K562 (cell line): ENCODE measurements around the gene ANXA4. TPM values are rescaled to one million over a fixed set of nuclear protein-coding genes. Genes with fewer than 3 reads are reported as not detected.
A peak's percentile ranks its signal among the peaks of the same experiment; 100 is the strongest.

ENCODE experiments used
- CC2D1A ChIP-seq: fragments of 450-650 bp; IDR thresholded peaks from 2 replicates; pipeline ENCODE4 v1.6.1; 2017; ENCODE audit warnings: mild to moderate bottlenecking
- HDAC1 ChIP-seq, 2 experiments: fragments of 450-650 bp; IDR thresholded peaks; 2 replicates each; pipeline ENCODE4 v1.6.1; 2016 to 2017; ENCODE audit warnings: inconsistent platforms in 1 of 2, mild to moderate bottlenecking in 1 of 2, moderate library complexity in 1 of 2
- HDAC6 ChIP-seq: IDR thresholded peaks from 2 replicates; pipeline ENCODE4 v1.6.1; 2012; ENCODE audit warnings: low read depth, mild to moderate bottlenecking, control low read depth, inconsistent platforms, low read length, moderate library complexity
- JUNB ChIP-seq: fragments of 450-650 bp; formaldehyde crosslinking; conservative IDR thresholded peaks from 2 replicates; pipeline ENCODE4 v1.4.0; 2020; ENCODE audit warnings: mild to moderate bottlenecking
- NBN ChIP-seq: fragments of 450-650 bp; IDR thresholded peaks from 2 replicates; pipeline ENCODE4 v1.6.1; 2016; ENCODE audit warnings: low read depth, mild to moderate bottlenecking
- NONO ChIP-seq, 2 experiments: fragments of 200-400 bp in 1 of 2; fragments of 450-650 bp in 1 of 2; formaldehyde crosslinking in 1 of 2; IDR thresholded peaks; 2 replicates each; pipeline ENCODE4 v1.6.1; 2017; ENCODE audit warnings: low read depth in 2 of 2, mild to moderate bottlenecking in 2 of 2, moderate library complexity in 2 of 2, low read length in 1 of 2
- PHB2 ChIP-seq: fragments of 450-650 bp; IDR thresholded peaks from 2 replicates; pipeline ENCODE4 v1.6.1; 2017; ENCODE audit warnings: low read depth
- TCF7 ChIP-seq: sonication (generic); IDR thresholded peaks from 2 replicates; pipeline ENCODE4 v1.6.1; 2016; ENCODE audit warnings: antibody characterized with exemption, borderline replicate concordance
- THRAP3 ChIP-seq: fragments of 450-650 bp; IDR thresholded peaks from 2 replicates; pipeline ENCODE4 v1.6.1; 2016; ENCODE audit warnings: mild to moderate bottlenecking, inconsistent platforms, borderline replicate concordance
- ZBTB43 ChIP-seq: sonication (generic); formaldehyde crosslinking; IDR thresholded peaks from 2 replicates; pipeline ENCODE4 v1.8.0; 2023; ENCODE audit warnings: mild to moderate bottlenecking, missing genetic modification reagents
- ZNF274 ChIP-seq: IDR thresholded peaks from 2 replicates; pipeline ENCODE4 v1.6.1; 2011; ENCODE audit warnings: low read depth, mild to moderate bottlenecking, low read length, moderate library complexity, borderline replicate concordance
- ZNF316 ChIP-seq: fragments of 450-650 bp; IDR thresholded peaks from 2 replicates; pipeline ENCODE4 v1.6.1; 2016
- ZNF507 ChIP-seq: conservative IDR thresholded peaks from 2 replicates; pipeline ENCODE4 v1.6.1; 2017; ENCODE audit warnings: missing genetic modification characterization, missing compliant biosample characterization
- ZNF75A ChIP-seq: fragments of 450-650 bp; formaldehyde crosslinking; IDR thresholded peaks from 2 replicates; pipeline ENCODE4 v1.4.0; 2020; ENCODE audit warnings: mild to moderate bottlenecking
- polyA plus RNA-seq, 8 experiments: library from polyadenylated mRNA; depleted of rRNA in 4 of 8; stranded (reverse) in 5 of 8; unstranded in 3 of 8; fragments of >200 nt; fragmentation: Nextera tagmentation in 2 of 8; fragmentation: Illumina TruSeq in 1 of 8; extraction: Ambion mirVana in 2 of 8; extraction: Trizol in 1 of 8; gene quantifications; 2 replicates each; pipeline versions ENCODE4 v1.2.1 to v1.2.3, GENCODE V29; 2011 to 2014; ENCODE audit warnings: inconsistent platforms in 1 of 8, missing spikeins in 1 of 8
- total RNA-seq, 7 experiments: library from RNA; depleted of rRNA in 6 of 7; stranded (reverse); fragments of >200 nt in 6 of 7; fragmentation: Illumina TruSeq in 2 of 7; extraction: Trizol in 2 of 7; gene quantifications; 2 replicates each; pipeline versions ENCODE4 v1.2.1 to v1.2.3, GENCODE V29; 2011 to 2021; ENCODE audit warnings: low replicate concordance in 1 of 7
- TF ChIP-seq, protein P1 (sequence below): fragments of 450-650 bp; formaldehyde crosslinking; IDR thresholded peaks from 2 replicates; pipeline ENCODE4 v1.4.0; 2022; ENCODE audit warnings: mild to moderate bottlenecking, moderate library complexity
- TF ChIP-seq, protein P2 (sequence below): fragments of 450-650 bp; IDR thresholded peaks from 2 replicates; pipeline ENCODE4 v1.6.1; 2016; ENCODE audit warnings: low read depth
- TF ChIP-seq, protein P3 (sequence below), 3 experiments: IDR thresholded peaks in 2 of 3; conservative IDR thresholded peaks in 1 of 3; 2 replicates each; pipeline ENCODE4 v1.5.1; 2011 to 2012; ENCODE audit warnings: low read length in 3 of 3, mild to moderate bottlenecking in 3 of 3, control low read depth in 2 of 3, improper control_type of control experiment in 1 of 3, inconsistent platforms in 1 of 3, low read depth in 1 of 3, mixed read lengths in 1 of 3, moderate library complexity in 1 of 3; ENCODE audit not compliant: insufficient read depth in 2 of 3

The ANXA4 gene
- total and polyA plus RNA-seq, 9 of the 15 experiments (the other 6 are each of a cell fraction or from before 2014, with no cell fraction given), result 3.4 to 13.6 (median 11.6) TPM

DNA sequence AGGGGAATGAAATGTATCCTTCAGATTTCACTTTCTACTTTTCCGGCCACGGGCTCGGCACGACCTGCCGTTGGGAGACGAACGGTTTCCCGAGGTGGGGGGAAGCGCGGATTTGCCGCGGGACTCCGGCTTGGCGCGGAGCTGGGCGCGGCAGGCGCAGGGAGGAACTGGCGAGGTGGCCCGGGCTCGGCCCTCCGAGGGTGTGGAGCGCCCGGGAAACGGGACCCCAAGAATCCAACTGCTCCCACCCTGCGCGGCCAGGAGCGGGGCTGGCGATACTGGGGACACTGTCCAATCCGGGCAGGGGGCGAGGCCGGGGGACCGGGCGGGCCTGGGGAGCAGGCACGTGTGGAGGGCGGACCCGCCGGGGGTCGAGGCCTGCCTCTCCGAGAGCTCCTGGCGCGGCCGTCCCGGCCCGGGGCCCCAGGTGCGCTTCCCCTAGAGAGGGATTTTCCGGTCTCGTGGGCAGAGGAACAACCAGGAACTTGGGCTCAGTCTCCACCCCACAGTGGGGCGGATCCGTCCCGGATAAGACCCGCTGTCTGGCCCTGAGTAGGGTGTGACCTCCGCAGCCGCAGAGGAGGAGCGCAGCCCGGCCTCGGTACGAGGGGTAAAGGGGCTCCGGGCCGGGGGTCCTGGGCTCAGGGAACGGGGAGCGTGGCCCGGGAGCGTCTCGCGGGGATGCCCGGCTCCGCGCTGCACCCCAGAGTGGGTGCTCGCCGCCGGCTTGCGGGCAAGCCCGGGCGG lies at the start of gene ANXA4 (continued):
- no peak for TF ChIP-seq ZBTB43
- TF ChIP-seq, protein P1, sequence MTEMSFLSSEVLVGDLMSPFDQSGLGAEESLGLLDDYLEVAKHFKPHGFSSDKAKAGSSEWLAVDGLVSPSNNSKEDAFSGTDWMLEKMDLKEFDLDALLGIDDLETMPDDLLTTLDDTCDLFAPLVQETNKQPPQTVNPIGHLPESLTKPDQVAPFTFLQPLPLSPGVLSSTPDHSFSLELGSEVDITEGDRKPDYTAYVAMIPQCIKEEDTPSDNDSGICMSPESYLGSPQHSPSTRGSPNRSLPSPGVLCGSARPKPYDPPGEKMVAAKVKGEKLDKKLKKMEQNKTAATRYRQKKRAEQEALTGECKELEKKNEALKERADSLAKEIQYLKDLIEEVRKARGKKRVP (CRISPR knock-in tag), result no peak
- no peak for TF ChIP-seq HDAC6
- no peak for TF ChIP-seq THRAP3
- TF ChIP-seq CC2D1A, result no peak
- no peak for TF ChIP-seq ZNF75A
- no peak for TF ChIP-seq NBN
- no peak for TF ChIP-seq JUNB (CRISPR knock-in tag)
- TF ChIP-seq TCF7, result no peak
- no peak for TF ChIP-seq ZNF274
- TF ChIP-seq ZNF507, result no peak
- no peak for TF ChIP-seq NONO (IDR thresholded peaks at IDR 0.05; ENCODE audit: low read depth in 2 of 2, low read length in 1 of 2)
- TF ChIP-seq, protein P2, sequence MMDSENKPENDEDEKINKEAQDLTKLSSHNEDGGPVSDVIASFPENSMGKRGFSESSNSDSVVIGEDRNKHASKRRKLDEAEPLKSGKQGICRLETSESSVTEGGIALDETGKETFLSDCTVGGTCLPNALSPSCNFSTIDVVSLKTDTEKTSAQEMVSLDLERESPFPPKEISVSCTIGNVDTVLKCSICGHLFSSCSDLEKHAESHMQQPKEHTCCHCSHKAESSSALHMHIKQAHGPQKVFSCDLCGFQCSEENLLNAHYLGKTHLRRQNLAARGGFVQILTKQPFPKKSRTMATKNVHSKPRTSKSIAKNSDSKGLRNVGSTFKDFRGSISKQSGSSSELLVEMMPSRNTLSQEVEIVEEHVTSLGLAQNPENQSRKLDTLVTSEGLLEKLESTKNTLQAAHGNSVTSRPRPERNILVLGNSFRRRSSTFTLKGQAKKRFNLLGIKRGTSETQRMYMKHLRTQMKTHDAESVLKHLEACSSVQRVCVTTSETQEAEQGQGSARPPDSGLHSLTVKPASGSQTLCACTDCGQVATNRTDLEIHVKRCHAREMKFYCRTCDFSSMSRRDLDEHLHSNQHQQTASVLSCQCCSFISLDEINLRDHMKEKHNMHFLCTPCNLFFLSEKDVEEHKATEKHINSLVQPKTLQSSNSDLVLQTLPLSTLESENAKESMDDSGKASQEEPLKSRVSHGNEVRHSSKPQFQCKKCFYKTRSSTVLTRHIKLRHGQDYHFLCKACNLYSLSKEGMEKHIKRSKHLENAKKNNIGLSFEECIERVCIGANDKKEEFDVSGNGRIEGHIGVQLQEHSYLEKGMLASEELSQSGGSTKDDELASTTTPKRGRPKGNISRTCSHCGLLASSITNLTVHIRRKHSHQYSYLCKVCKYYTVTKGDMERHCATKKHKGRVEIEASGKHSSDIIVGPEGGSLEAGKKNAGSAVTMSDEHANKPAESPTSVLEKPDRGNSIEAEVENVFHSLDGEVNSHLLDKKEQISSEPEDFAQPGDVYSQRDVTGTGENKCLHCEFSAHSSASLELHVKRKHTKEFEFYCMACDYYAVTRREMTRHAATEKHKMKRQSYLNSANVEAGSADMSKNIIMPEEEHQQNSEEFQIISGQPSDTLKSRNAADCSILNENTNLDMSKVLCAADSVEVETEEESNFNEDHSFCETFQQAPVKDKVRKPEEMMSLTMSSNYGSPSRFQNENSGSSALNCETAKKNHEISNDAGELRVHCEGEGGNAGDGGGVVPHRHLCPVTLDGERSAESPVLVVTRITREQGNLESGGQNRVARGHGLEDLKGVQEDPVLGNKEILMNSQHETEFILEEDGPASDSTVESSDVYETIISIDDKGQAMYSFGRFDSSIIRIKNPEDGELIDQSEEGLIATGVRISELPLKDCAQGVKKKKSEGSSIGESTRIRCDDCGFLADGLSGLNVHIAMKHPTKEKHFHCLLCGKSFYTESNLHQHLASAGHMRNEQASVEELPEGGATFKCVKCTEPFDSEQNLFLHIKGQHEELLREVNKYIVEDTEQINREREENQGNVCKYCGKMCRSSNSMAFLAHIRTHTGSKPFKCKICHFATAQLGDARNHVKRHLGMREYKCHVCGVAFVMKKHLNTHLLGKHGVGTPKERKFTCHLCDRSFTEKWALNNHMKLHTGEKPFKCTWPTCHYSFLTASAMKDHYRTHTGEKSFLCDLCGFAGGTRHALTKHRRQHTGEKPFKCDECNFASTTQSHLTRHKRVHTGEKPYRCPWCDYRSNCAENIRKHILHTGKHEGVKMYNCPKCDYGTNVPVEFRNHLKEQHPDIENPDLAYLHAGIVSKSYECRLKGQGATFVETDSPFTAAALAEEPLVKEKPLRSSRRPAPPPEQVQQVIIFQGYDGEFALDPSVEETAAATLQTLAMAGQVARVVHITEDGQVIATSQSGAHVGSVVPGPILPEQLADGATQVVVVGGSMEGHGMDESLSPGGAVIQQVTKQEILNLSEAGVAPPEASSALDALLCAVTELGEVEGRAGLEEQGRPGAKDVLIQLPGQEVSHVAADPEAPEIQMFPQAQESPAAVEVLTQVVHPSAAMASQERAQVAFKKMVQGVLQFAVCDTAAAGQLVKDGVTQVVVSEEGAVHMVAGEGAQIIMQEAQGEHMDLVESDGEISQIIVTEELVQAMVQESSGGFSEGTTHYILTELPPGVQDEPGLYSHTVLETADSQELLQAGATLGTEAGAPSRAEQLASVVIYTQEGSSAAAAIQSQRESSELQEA, result no peak
- TF ChIP-seq ZNF316, result no peak
- no peak for TF ChIP-seq PHB2
- TF ChIP-seq HDAC1 (IDR thresholded peaks at IDR 0.05), result peak in 1 of 2 experiments; percentile 54; a peak in 2 of 4 replicates
- TF ChIP-seq, protein P3, sequence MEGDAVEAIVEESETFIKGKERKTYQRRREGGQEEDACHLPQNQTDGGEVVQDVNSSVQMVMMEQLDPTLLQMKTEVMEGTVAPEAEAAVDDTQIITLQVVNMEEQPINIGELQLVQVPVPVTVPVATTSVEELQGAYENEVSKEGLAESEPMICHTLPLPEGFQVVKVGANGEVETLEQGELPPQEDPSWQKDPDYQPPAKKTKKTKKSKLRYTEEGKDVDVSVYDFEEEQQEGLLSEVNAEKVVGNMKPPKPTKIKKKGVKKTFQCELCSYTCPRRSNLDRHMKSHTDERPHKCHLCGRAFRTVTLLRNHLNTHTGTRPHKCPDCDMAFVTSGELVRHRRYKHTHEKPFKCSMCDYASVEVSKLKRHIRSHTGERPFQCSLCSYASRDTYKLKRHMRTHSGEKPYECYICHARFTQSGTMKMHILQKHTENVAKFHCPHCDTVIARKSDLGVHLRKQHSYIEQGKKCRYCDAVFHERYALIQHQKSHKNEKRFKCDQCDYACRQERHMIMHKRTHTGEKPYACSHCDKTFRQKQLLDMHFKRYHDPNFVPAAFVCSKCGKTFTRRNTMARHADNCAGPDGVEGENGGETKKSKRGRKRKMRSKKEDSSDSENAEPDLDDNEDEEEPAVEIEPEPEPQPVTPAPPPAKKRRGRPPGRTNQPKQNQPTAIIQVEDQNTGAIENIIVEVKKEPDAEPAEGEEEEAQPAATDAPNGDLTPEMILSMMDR (IDR thresholded peaks at IDR 0.05 in 2 of 3, conservative IDR thresholded peaks at IDR 0.05 in 1 of 3; ENCODE audit: insufficient read depth in 2 of 3, low read depth in 1 of 3, low read length in 3 of 3), result no peak
